GM18861 (cell line): ENCODE measurements around the gene FAM171A2.
"Not testable (repeated sequence)": the region's sequence is repeated elsewhere in the genome, so short reads cannot be mapped to it uniquely, and the experiment has no call there.

ENCODE experiments used
- ATAC-seq: cut with Tn5 transposase; IDR thresholded peaks from one replicate; pipeline ENCODE4 v1.9.1; 2021; ENCODE audit not compliant: unreplicated experiment

FAM171A2 gene

GRCh38 chr17:44384281-44384822, 20.7 kb upstream of the FAM171A2 start:
- ATAC-seq: no peak

GRCh38 chr17:44383861-44384260, 20.2 kb upstream of the FAM171A2 start:
- no peak for ATAC-seq

- ATAC-seq: no peak
Measured at GRCh38 chr17:44383363-44383762, 19.7 kb upstream of the FAM171A2 start.

- ATAC-seq: no peak
Measured at GRCh38 chr17:44382917-44383316, 19.3 kb upstream of the FAM171A2 start.

GRCh38 chr17:44381810-44382305, 18.2 kb upstream of the FAM171A2 start:
- no peak for ATAC-seq

- no peak for ATAC-seq
Measured at GRCh38 chr17:44380767-44381166, 17.1 kb upstream of the FAM171A2 start.

GRCh38 chr17:44379887-44380286, 16.2 kb upstream of the FAM171A2 start:
- ATAC-seq: no peak

- no peak for ATAC-seq
Measured at GRCh38 chr17:44378171-44378705, 14.6 kb upstream of the FAM171A2 start.

GRCh38 chr17:44376779-44377178, 13.1 kb upstream of the FAM171A2 start:
- no peak for ATAC-seq

- ATAC-seq: no peak
Measured at GRCh38 chr17:44376124-44376523, 12.5 kb upstream of the FAM171A2 start.

GRCh38 chr17:44375196-44376017, 11.8 kb upstream of the FAM171A2 start:
- no peak for ATAC-seq

- ATAC-seq: no peak
Measured at GRCh38 chr17:44374306-44375195, 10.9 kb upstream of the FAM171A2 start.

GRCh38 chr17:44372036-44372435, 8.4 kb upstream of the FAM171A2 start:
- ATAC-seq: no peak

GRCh38 chr17:44369414-44370023, 5.9 kb upstream of the FAM171A2 start:
- ATAC-seq: not testable (repeated sequence)

- ATAC-seq: not testable (repeated sequence)
Measured at GRCh38 chr17:44368391-44369243, 5.0 kb upstream of the FAM171A2 start.

- no peak for ATAC-seq
Measured at GRCh38 chr17:44367231-44367979, 3.8 kb upstream of the FAM171A2 start.

- not testable (repeated sequence) for ATAC-seq
Measured at GRCh38 chr17:44365051-44365450, 1.4 kb upstream of the FAM171A2 start.

- no peak for ATAC-seq
Measured at GRCh38 chr17:44362949-44363612, 572 bp downstream of the FAM171A2 start.
